Osteoblast (primary cell): Measurements from ENCODE around the gene GPR17. TPM values are rescaled to one million over a fixed set of nuclear protein-coding genes. Genes with fewer than 3 reads are reported as not detected.

Experiments used
- DNase-seq: peaks from one replicate; pipeline ENCODE4 v3.0.0; 2011; ENCODE audit warnings: low spot score, mixed read lengths; ENCODE audit not compliant: insufficient read length; ENCODE audit errors: missing footprints
- H2AFZ ChIP-seq: 2 replicates; pipeline ENCODE4 v1.6.0; 2011; ENCODE audit warnings: mild to moderate bottlenecking, low read length
- H3K27ac ChIP-seq: 2 replicates; pipeline ENCODE4 v1.5.1; 2011; ENCODE audit warnings: mild to moderate bottlenecking, low read depth, low read length, moderate library complexity
- H3K27me3 ChIP-seq: 2 replicates; pipeline ENCODE4 v1.6.0; 2012; ENCODE audit warnings: mild to moderate bottlenecking, control low read depth, inconsistent platforms, low read length, moderate library complexity; ENCODE audit not compliant: insufficient read depth
- H3K36me3 ChIP-seq: 2 replicates; pipeline ENCODE4 v1.5.1; 2011; ENCODE audit warnings: mild to moderate bottlenecking, low read length, control low read depth, moderate library complexity; ENCODE audit not compliant: insufficient read depth
- H3K4me1 ChIP-seq: 2 replicates; pipeline ENCODE4 v1.5.1; 2011; ENCODE audit warnings: mild to moderate bottlenecking, low read length, control low read depth, moderate library complexity; ENCODE audit not compliant: insufficient read depth
- H3K4me2 ChIP-seq: 2 replicates; pipeline ENCODE4 v1.6.0; 2011; ENCODE audit warnings: mild to moderate bottlenecking, low read length; ENCODE audit not compliant: insufficient read depth
- H3K4me3 ChIP-seq: fragments of 200-600 bp; sonication (generic); 3 replicates; pipeline ENCODE4 v1.5.1; 2012; ENCODE audit warnings: mild to moderate bottlenecking, low read length, inconsistent platforms; ENCODE audit not compliant: insufficient read depth
- H3K79me2 ChIP-seq: 2 replicates; pipeline ENCODE4 v1.6.0; 2012; ENCODE audit warnings: mild to moderate bottlenecking, low read length, control low read depth, inconsistent platforms; ENCODE audit not compliant: insufficient read depth
- H3K9me3 ChIP-seq: 2 replicates; pipeline ENCODE4 v1.5.1; 2011; ENCODE audit warnings: low read depth, low read length, control low read depth
- H4K20me1 ChIP-seq: 2 replicates; pipeline ENCODE4 v1.6.0; 2012; ENCODE audit warnings: mild to moderate bottlenecking, low read length, control low read depth; ENCODE audit not compliant: insufficient read depth
- total RNA-seq: library from RNA; depleted of rRNA; stranded (reverse); fragments of >200 nt; gene quantifications from 2 replicates; pipeline ENCODE4 v1.2.3, GENCODE V29; 2012
- TF ChIP-seq, protein P1 (sequence below): IDR thresholded peaks from 2 replicates; pipeline ENCODE4 v1.5.1; 2011; ENCODE audit warnings: mild to moderate bottlenecking, low read depth, low read length, moderate library complexity; ENCODE audit errors: extremely low read depth

Gene GPR17
- total RNA-seq, 1 donor = not detected

DNA sequence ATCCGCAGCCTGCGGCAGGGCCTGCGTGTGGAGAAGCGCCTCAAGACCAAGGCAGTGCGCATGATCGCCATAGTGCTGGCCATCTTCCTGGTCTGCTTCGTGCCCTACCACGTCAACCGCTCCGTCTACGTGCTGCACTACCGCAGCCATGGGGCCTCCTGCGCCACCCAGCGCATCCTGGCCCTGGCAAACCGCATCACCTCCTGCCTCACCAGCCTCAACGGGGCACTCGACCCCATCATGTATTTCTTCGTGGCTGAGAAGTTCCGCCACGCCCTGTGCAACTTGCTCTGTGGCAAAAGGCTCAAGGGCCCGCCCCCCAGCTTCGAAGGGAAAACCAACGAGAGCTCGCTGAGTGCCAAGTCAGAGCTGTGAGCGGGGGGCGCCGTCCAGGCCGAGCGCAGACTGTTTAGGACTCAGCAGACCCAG lies 5.4 kb downstream of the GPR17 start:
- Histone ChIP-seq H2AFZ (no peak overlapping the region), H3K4me1 (peaks cover 6% of the 10 kb centered on the region)
- no peak for DNase-seq

DNA sequence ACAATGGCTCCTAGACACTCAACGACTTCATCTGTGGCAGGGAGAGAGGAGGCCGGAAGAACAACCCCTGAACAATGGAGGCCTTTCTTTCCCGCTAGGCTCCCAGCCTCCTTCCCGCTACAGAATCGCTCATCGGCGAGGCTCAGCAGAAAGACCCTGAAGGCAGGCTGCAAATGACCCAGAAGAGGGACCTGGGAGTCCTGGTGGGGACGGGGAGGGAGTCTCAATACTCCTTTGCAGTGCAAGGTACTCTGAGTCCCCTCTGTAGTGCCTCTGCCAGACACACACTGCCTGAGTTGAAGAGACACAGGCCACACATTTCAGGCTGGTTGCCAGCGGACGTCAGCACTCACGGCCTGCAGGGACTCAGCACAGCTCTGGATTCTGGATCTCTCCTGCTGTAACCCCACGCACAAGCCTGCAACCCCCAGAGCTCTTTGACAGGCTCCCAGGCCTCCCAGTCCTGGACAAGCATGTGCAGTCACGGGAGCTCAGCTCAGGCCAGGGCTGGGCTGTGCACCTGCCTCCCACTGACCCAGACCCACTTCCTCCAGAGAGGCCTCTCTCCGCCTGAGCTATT lies 6.1 kb downstream of the GPR17 start:
- Histone ChIP-seq H3K4me2 (no peak overlapping the region), H4K20me1 (no peaks in the 10 kb centered on the region), H3K79me2 (no peaks in the 10 kb centered on the region), H3K4me1 (peaks cover 3% of the 10 kb centered on the region), H2AFZ (no peak overlapping the region), H3K4me3 (no peak overlapping the region), H3K27me3 (no peaks in the 10 kb centered on the region), H3K9me3 (no peaks in the 10 kb centered on the region), H3K27ac (no peak overlapping the region), H3K36me3 (no peaks in the 10 kb centered on the region)
- DNase-seq = no peak
- TF ChIP-seq, protein P1, sequence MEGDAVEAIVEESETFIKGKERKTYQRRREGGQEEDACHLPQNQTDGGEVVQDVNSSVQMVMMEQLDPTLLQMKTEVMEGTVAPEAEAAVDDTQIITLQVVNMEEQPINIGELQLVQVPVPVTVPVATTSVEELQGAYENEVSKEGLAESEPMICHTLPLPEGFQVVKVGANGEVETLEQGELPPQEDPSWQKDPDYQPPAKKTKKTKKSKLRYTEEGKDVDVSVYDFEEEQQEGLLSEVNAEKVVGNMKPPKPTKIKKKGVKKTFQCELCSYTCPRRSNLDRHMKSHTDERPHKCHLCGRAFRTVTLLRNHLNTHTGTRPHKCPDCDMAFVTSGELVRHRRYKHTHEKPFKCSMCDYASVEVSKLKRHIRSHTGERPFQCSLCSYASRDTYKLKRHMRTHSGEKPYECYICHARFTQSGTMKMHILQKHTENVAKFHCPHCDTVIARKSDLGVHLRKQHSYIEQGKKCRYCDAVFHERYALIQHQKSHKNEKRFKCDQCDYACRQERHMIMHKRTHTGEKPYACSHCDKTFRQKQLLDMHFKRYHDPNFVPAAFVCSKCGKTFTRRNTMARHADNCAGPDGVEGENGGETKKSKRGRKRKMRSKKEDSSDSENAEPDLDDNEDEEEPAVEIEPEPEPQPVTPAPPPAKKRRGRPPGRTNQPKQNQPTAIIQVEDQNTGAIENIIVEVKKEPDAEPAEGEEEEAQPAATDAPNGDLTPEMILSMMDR = no peak

More for the DNA sequence above, 5.4 kb downstream of the GPR17 start:
- TF ChIP-seq, protein P1 = no peak
- no peaks in the 10 kb centered on the region for H3K36me3 ChIP-seq
- no peak overlapping the region for H3K4me2 ChIP-seq
- no peaks in the 10 kb centered on the region for H3K27me3 ChIP-seq
- no peaks in the 10 kb centered on the region for H3K79me2 ChIP-seq
- H3K9me3 ChIP-seq = no peaks in the 10 kb centered on the region
- H3K27ac ChIP-seq = no peak overlapping the region
- no peaks in the 10 kb centered on the region for H4K20me1 ChIP-seq
- no peak overlapping the region for H3K4me3 ChIP-seq

DNA sequence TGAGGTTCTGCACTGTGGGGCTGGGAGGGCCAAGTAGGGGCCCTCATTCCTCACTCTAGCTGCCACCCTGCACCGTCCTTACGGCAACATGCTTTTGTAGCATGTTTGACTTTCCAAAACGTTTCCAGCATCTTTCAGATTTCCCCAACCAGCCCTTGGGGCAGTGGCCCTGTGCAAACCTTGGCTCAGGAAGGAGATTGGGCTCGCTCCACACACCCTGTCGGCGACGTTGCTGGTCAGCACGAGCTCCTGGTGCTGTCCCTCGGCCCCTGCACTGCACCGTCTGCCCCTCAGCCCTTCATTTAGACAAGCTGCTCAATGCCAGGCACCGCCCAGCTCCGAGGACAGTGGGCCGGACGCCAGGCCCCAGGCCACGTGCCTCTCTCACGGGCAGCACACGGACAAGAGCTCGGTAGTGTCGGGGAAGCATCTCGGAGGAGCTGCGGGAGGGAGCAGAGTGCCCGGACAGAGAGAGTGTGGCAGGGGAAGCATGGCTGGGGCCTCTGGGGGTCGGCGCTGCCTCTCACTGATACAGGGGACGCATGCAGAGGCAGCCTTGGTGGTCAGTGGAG lies 6.9 kb downstream of the GPR17 start:
- no peaks in the 10 kb centered on the region for H3K79me2 ChIP-seq
- H3K4me3 ChIP-seq = no peak overlapping the region
- TF ChIP-seq, protein P1 = no peak
- H3K36me3 ChIP-seq = no peaks in the 10 kb centered on the region
- H3K4me1 ChIP-seq = no peaks in the 10 kb centered on the region
- no peak overlapping the region for H2AFZ ChIP-seq
- H3K9me3 ChIP-seq = no peaks in the 10 kb centered on the region
- H3K27me3 ChIP-seq = no peaks in the 10 kb centered on the region
- H3K27ac ChIP-seq = no peak overlapping the region
- no peak overlapping the region for H3K4me2 ChIP-seq
- no peak for DNase-seq
- no peaks in the 10 kb centered on the region for H4K20me1 ChIP-seq

GRCh38 chr2:127653421-127654083 lies 7.6 kb downstream of the GPR17 start:
- H3K27me3 ChIP-seq = no peaks in the 10 kb centered on the region
- no peaks in the 10 kb centered on the region for H3K36me3 ChIP-seq
- H2AFZ ChIP-seq = no peak overlapping the region
- no peak for DNase-seq
- TF ChIP-seq, protein P1 = no peak
- H3K4me2 ChIP-seq = no peak overlapping the region
- H3K4me1 ChIP-seq = no peaks in the 10 kb centered on the region
- H3K9me3 ChIP-seq = no peaks in the 10 kb centered on the region
- H3K79me2 ChIP-seq = no peaks in the 10 kb centered on the region
- no peak overlapping the region for H3K4me3 ChIP-seq
- H4K20me1 ChIP-seq = no peaks in the 10 kb centered on the region
- H3K27ac ChIP-seq = no peak overlapping the region
